ENCODE results near the gene IMMP2L. TPM values are rescaled to one million over a fixed set of nuclear protein-coding genes. Genes with fewer than 3 reads are reported as not detected.

The IMMP2L gene
- total RNA-seq, 2 experiments from 2014 or later = 10.2 to 12.8 TPM

- Mint-ChIP-seq H3K4me1 (peaks cover 64% of the 10 kb centered on the region), H3K27ac (peak overlapping the region; percentile 19), H3K27me3 (no peaks in the 10 kb centered on the region), H3K36me3 (peaks cover 72% of the 10 kb centered on the region), H3K4me3 (no peak overlapping the region), H3K9me3 (no peaks in the 10 kb centered on the region)
- POLR2A ChIA-PET = no interaction called here
- ATAC-seq (ENCODE audit: low read depth) = no peak
- DNase-seq = no peak
These were observed 454.7 kb downstream of the IMMP2L start for GRCh38 chr7:111107579-111107978.

GRCh38 chr7:111105269-111105668, 457.0 kb downstream of the IMMP2L start:
- peaks cover 70% of the 10 kb centered on the region for H3K4me1 Mint-ChIP-seq
- no peaks in the 10 kb centered on the region for H3K9me3 Mint-ChIP-seq
- no peaks in the 10 kb centered on the region for H3K27me3 Mint-ChIP-seq
- ATAC-seq (ENCODE audit: low read depth) (no peak), DNase-seq (no peak)
- peak overlapping the region; percentile 40 for H3K4me3 Mint-ChIP-seq
- POLR2A ChIA-PET = interaction anchor here (0.6 kb wide), 1 partner anchor 14 kb away, joined by 3 read pairs; the partner anchor contains the start of gene LRRN3
- no peak overlapping the region for H3K27ac Mint-ChIP-seq
- peaks cover 72% of the 10 kb centered on the region for H3K36me3 Mint-ChIP-seq

- peaks cover 75% of the 10 kb centered on the region for H3K36me3 Mint-ChIP-seq
- ATAC-seq (ENCODE audit: low read depth) (no peak), DNase-seq (no peak)
- H3K27ac Mint-ChIP-seq = no peak overlapping the region
- H3K27me3 Mint-ChIP-seq = no peaks in the 10 kb centered on the region
- H3K4me1 Mint-ChIP-seq = peaks cover 72% of the 10 kb centered on the region
- POLR2A ChIA-PET = no interaction called here
- H3K4me3 Mint-ChIP-seq = peak overlapping the region; percentile 40
- no peaks in the 10 kb centered on the region for H3K9me3 Mint-ChIP-seq
These were observed 457.6 kb downstream of the IMMP2L start for GRCh38 chr7:111104710-111105109.

GRCh38 chr7:111103678-111104274, 458.5 kb downstream of the IMMP2L start:
- Mint-ChIP-seq H3K4me3 (peak overlapping the region; percentile 41), H3K27me3 (no peaks in the 10 kb centered on the region), H3K27ac (peak overlapping the region; percentile 2), H3K36me3 (peaks cover 70% of the 10 kb centered on the region), H3K9me3 (no peaks in the 10 kb centered on the region), H3K4me1 (peaks cover 73% of the 10 kb centered on the region)
- POLR2A ChIA-PET = no interaction called here
- no peak for DNase-seq
- no peak for ATAC-seq (ENCODE audit: low read depth)

DNA sequence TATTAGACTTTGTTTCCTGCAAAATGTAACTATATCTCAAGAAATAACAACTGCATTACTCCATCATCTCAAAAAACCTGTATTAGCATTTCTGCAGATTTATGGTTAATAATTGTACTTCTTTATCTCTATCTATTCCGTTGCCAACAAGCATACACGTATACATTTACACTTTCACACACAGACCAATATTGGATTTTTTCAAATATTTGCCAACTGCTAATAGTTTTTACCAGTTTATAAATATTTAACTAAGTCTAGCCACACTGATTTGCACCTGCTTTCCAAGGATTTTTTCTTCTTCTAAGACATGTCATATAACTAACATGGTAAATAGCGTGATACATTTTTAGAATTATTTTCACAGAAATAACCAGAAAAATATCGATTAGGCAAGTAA, 459.2 kb downstream of the IMMP2L start:
- peaks cover 73% of the 10 kb centered on the region for H3K4me1 Mint-ChIP-seq
- DNase-seq (no peak), ATAC-seq (ENCODE audit: low read depth) (no peak)
- peak overlapping the region; percentile 41 for H3K4me3 Mint-ChIP-seq
- no peaks in the 10 kb centered on the region for H3K27me3 Mint-ChIP-seq
- POLR2A ChIA-PET = no interaction called here
- peaks cover 74% of the 10 kb centered on the region for H3K36me3 Mint-ChIP-seq
- no peaks in the 10 kb centered on the region for H3K9me3 Mint-ChIP-seq
- H3K27ac Mint-ChIP-seq = no peak overlapping the region

DNA sequence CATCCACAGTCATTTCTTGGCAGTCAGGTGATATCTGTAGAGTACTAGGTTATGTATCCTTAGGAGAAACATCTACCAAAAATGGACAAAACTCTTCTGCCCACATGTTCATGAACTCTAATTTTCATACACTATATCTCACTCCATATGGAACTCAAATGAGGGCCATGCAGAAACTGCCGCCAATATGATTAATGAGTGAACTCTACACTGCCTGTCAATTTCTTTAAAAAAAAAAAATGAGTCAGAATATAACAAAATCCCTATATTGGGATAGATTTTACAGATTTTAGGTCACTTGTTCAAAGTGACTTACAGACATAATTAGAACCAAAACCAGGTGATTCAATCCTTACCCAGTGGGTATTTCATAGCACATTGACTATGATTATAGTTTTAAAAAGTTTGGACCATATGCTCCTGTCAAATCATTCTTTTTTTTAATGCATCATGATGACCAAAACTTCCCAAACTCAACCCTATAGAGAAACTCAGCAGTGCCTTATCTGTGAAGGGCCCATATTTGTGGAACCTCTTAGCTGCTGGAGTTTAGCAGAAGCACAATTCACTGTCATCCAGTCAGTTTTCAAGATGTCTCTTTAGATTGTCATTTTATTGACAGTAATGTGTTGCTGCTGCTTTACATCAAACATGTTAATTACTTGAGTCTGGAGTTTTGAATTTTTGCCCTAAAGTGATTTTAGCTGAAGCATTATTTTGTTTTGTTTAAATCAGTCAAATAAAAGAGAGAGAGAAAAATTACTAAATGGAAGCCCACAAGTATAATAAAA, 460.2 kb downstream of the IMMP2L start:
- H3K4me3 Mint-ChIP-seq = peak overlapping the region; percentile 37
- H3K4me1 Mint-ChIP-seq = peaks cover 72% of the 10 kb centered on the region
- peak overlapping the region; percentile 30 for H3K27ac Mint-ChIP-seq
- H3K27me3 Mint-ChIP-seq = no peaks in the 10 kb centered on the region
- H3K36me3 Mint-ChIP-seq = peaks cover 75% of the 10 kb centered on the region
- POLR2A ChIA-PET = interaction anchor here (0.7 kb wide), 1 partner anchor 12 kb away, joined by 3 read pairs; no protein-coding TSS in a partner anchor
- H3K9me3 Mint-ChIP-seq = no peaks in the 10 kb centered on the region
- no peak for DNase-seq
- ATAC-seq (ENCODE audit: low read depth) = no peak

GRCh38 chr7:111098926-111099250, 463.4 kb downstream of the IMMP2L start:
- peak; percentile 20 for ATAC-seq (ENCODE audit: low read depth)
- H3K27ac Mint-ChIP-seq = peak overlapping the region; percentile 84
- POLR2A ChIA-PET = interaction anchor here (0.7 to 10.0 kb wide), 6 partner anchors 8 to 503 kb away, joined by 3 to 150 read pairs (median 6); partner anchors contain the start of gene LRRN3
- H3K36me3 Mint-ChIP-seq = peaks cover 76% of the 10 kb centered on the region
- H3K27me3 Mint-ChIP-seq = no peaks in the 10 kb centered on the region
- H3K9me3 Mint-ChIP-seq = no peaks in the 10 kb centered on the region
- DNase-seq = no peak
- peaks cover 64% of the 10 kb centered on the region for H3K4me1 Mint-ChIP-seq
- H3K4me3 Mint-ChIP-seq = peak overlapping the region; percentile 99

- peak overlapping the region; percentile 99 for H3K4me3 Mint-ChIP-seq
- peak; percentile 68 for ATAC-seq (ENCODE audit: low read depth)
- H3K4me1 Mint-ChIP-seq = peaks cover 58% of the 10 kb centered on the region
- no peaks in the 10 kb centered on the region for H3K27me3 Mint-ChIP-seq
- DNase-seq = peak; percentile 50
- POLR2A ChIA-PET = interaction anchor here (1.3 to 10.0 kb wide), 5 partner anchors 7 to 502 kb away, joined by 3 to 150 read pairs (median 6); partner anchors contain the start of gene LRRN3
- peaks cover 76% of the 10 kb centered on the region for H3K36me3 Mint-ChIP-seq
- no peaks in the 10 kb centered on the region for H3K9me3 Mint-ChIP-seq
- H3K27ac Mint-ChIP-seq = peak overlapping the region; percentile 84
These were observed 464.0 kb downstream of the IMMP2L start for GRCh38 chr7:111098011-111098925.

GRCh38 chr7:111096997-111097396, 465.3 kb downstream of the IMMP2L start:
- ATAC-seq (ENCODE audit: low read depth) = no peak
- Mint-ChIP-seq H3K4me3 (peak overlapping the region; percentile 99), H3K36me3 (peaks cover 79% of the 10 kb centered on the region), H3K27ac (peak overlapping the region; percentile 81), H3K9me3 (no peaks in the 10 kb centered on the region), H3K4me1 (peaks cover 49% of the 10 kb centered on the region), H3K27me3 (no peaks in the 10 kb centered on the region)
- DNase-seq = no peak
- POLR2A ChIA-PET = interaction anchor here (1.4 to 10.0 kb wide), 2 partner anchors 14 to 74 kb away, joined by 3 to 150 read pairs; no protein-coding TSS in a partner anchor

GRCh38 chr7:111094419-111094818, 467.9 kb downstream of the IMMP2L start:
- peaks cover 41% of the 10 kb centered on the region for H3K4me1 Mint-ChIP-seq
- no peaks in the 10 kb centered on the region for H3K9me3 Mint-ChIP-seq
- H3K4me3 Mint-ChIP-seq = peak overlapping the region; percentile 99
- peaks cover 70% of the 10 kb centered on the region for H3K36me3 Mint-ChIP-seq
- H3K27me3 Mint-ChIP-seq = no peaks in the 10 kb centered on the region
- peak overlapping the region; percentile 97 for H3K27ac Mint-ChIP-seq
- POLR2A ChIA-PET = interaction anchor here (0.5 to 10.0 kb wide), 5 partner anchors 12 to 433 kb away, joined by 3 to 150 read pairs (median 5); no protein-coding TSS in a partner anchor
- ATAC-seq (ENCODE audit: low read depth) (no peak), DNase-seq (no peak)

GRCh38 chr7:111093496-111093895, 468.8 kb downstream of the IMMP2L start:
- H3K9me3 Mint-ChIP-seq = no peaks in the 10 kb centered on the region
- peaks cover 38% of the 10 kb centered on the region for H3K4me1 Mint-ChIP-seq

DNA sequence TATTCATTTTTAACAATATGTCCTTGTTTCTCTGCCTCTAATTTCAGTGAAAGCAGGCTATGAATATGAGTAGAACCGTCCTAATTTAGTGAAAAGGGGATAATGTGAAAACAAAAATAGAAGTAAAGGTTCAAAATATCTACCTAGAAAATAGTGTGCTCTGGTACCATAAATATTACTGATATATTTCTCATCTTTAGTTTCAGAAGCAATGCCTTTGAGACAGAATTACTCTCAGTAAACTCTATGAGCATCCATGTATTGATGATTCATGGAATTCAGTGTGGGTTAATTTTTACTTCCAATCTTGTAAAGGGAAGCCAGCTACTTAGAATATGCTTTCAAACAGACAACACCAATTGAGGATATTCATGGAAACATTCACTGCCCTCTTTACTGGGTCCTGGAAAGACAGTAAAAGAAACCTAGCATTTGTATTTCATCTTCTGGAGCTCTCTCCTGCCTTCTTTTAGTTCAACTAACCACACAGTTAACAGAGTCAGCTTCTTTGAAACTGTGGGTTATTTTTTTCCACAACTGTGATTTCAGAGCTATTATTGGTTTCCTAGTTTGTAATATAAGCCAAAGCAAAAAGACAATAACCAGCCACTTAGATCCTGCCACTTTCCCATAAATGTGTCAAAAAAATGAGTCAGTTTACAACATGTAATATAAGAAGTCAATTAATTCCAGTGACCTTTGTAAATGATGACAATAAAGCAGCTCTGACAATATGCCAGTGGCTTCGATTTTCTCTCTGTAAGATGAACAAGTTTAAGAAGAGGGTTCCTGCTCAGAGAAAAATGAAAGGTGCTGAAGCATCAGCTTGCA, 469.7 kb downstream of the IMMP2L start:
- H3K27me3 Mint-ChIP-seq = no peaks in the 10 kb centered on the region
- no peaks in the 10 kb centered on the region for H3K9me3 Mint-ChIP-seq
- peak overlapping the region; percentile 97 for H3K27ac Mint-ChIP-seq
- H3K4me3 Mint-ChIP-seq = peak overlapping the region; percentile 99
- H3K4me1 Mint-ChIP-seq = peaks cover 39% of the 10 kb centered on the region
- ATAC-seq (ENCODE audit: low read depth) = no peak
- POLR2A ChIA-PET = interaction anchor here (0.8 to 10.0 kb wide), 6 partner anchors 10 to 115 kb away, joined by 3 to 150 read pairs (median 9); no protein-coding TSS in a partner anchor
- no peak for DNase-seq
- H3K36me3 Mint-ChIP-seq = peaks cover 56% of the 10 kb centered on the region

More at GRCh38 chr7:111093496-111093895, 468.8 kb downstream of the IMMP2L start:
- Mint-ChIP-seq H3K27ac (peak overlapping the region; percentile 97), H3K4me3 (peak overlapping the region; percentile 99), H3K36me3 (peaks cover 64% of the 10 kb centered on the region), H3K27me3 (no peaks in the 10 kb centered on the region)
- POLR2A ChIA-PET = interaction anchor here (5.3 to 10.0 kb wide), 2 partner anchors 11 to 81 kb away, joined by 46 to 150 read pairs; no protein-coding TSS in a partner anchor
- no peak for DNase-seq
- no peak for ATAC-seq (ENCODE audit: low read depth)
